Measurements from ENCODE around the gene GALNT2.

DNA sequence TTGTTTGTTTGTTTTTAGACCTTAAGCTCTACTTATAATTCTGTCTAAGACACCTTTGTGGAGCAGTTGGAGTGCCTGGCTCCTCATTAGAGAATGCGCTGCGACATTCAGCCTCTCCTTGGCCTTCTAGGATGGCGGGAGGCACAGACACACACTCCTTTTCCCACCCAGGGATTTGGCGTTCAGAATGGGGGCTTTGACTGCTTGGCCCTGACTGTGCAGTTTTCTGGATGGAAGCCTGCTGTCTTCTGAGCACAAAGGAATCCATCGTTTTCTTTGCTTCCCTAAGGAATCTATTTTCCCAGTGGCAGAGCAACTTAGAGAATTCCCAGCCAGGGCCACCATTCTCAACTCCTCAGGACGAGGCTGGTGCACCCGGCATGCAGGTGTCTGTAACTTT lies 83.6 kb downstream of the GALNT2 start:
- TF ChIP-seq POLR2AphosphoS5 (IDR thresholded peaks at IDR 0.05; ENCODE audit: low read depth, low read length), result no peak
- TF ChIP-seq TAF1 (IDR thresholded peaks at IDR 0.05; ENCODE audit: borderline replicate concordance, insufficient read depth, low read length), result no peak
- TF ChIP-seq SIN3A (IDR thresholded peaks at IDR 0.05; ENCODE audit: borderline replicate concordance, insufficient read depth, low read length), result no peak
- TF ChIP-seq, protein P1, sequence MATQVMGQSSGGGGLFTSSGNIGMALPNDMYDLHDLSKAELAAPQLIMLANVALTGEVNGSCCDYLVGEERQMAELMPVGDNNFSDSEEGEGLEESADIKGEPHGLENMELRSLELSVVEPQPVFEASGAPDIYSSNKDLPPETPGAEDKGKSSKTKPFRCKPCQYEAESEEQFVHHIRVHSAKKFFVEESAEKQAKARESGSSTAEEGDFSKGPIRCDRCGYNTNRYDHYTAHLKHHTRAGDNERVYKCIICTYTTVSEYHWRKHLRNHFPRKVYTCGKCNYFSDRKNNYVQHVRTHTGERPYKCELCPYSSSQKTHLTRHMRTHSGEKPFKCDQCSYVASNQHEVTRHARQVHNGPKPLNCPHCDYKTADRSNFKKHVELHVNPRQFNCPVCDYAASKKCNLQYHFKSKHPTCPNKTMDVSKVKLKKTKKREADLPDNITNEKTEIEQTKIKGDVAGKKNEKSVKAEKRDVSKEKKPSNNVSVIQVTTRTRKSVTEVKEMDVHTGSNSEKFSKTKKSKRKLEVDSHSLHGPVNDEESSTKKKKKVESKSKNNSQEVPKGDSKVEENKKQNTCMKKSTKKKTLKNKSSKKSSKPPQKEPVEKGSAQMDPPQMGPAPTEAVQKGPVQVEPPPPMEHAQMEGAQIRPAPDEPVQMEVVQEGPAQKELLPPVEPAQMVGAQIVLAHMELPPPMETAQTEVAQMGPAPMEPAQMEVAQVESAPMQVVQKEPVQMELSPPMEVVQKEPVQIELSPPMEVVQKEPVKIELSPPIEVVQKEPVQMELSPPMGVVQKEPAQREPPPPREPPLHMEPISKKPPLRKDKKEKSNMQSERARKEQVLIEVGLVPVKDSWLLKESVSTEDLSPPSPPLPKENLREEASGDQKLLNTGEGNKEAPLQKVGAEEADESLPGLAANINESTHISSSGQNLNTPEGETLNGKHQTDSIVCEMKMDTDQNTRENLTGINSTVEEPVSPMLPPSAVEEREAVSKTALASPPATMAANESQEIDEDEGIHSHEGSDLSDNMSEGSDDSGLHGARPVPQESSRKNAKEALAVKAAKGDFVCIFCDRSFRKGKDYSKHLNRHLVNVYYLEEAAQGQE (IDR thresholded peaks at IDR 0.05; ENCODE audit: insufficient read depth in 1 of 2, low read depth in 2 of 2, low read length in 2 of 2), result no peak
